Skeletal muscle satellite cell (primary cell): Measurements from ENCODE around the gene SH3D19. TPM values are rescaled to one million over a fixed set of nuclear protein-coding genes. Genes with fewer than 3 reads are reported as not detected.

Experiments
- H3K27me3 ChIP-seq: 2 replicates; pipeline ENCODE4 v1.7.0; 2013; ENCODE audit warnings: low read length; ENCODE audit not compliant: control insufficient read depth, insufficient read depth
- H3K36me3 ChIP-seq: 2 replicates; pipeline ENCODE4 v1.7.0; 2013; ENCODE audit warnings: mild to moderate bottlenecking, control low read depth, low read length; ENCODE audit not compliant: insufficient read depth
- H3K4me1 ChIP-seq: 2 replicates; pipeline ENCODE4 v1.7.0; 2013; ENCODE audit warnings: low read length; ENCODE audit not compliant: control insufficient read depth, insufficient read depth
- H3K4me2 ChIP-seq: 2 replicates; pipeline ENCODE4 v1.7.0; 2013; ENCODE audit warnings: mild to moderate bottlenecking, low read length
- H3K4me3 ChIP-seq: 2 replicates; pipeline ENCODE4 v1.7.0; 2013; ENCODE audit warnings: low read length
- H3K9ac ChIP-seq: 2 replicates; pipeline ENCODE4 v1.7.0; 2013; ENCODE audit warnings: mild to moderate bottlenecking, low read depth, low read length, moderate library complexity
- H3K9me3 ChIP-seq: replicated peaks from 2 replicates; pipeline ENCODE4 v1.7.0; 2013; ENCODE audit warnings: mild to moderate bottlenecking, control low read depth, low read length
- small RNA-seq: library from RNA; depleted of rRNA; stranded (forward); fragments of <200 nt; gene quantifications from one replicate; pipeline ENCODE3, GENCODE V24; 2012

Gene SH3D19

GRCh38 chr4:151074416-151074916 lies 250.9 kb downstream of the SH3D19 start:
- Histone ChIP-seq H3K4me3 (no peak overlapping the region), H3K27me3 (peaks cover 4% of the 10 kb centered on the region), H3K4me1 (no peaks in the 10 kb centered on the region), H3K9ac (no peak overlapping the region), H3K9me3 (no peaks in the 10 kb centered on the region), H3K36me3 (no peaks in the 10 kb centered on the region), H3K4me2 (no peak overlapping the region)

Small RNAs within 50 kb of the gene (small RNA-seq; reads per million reads assigned to genes)
- gene AC104819.2 (not detected), gene RNU6-1282P (not detected), gene SNORD73A (not detected), gene SNORD73B (11.7 reads per million, percentile 92 among the genes with 10 or more reads in this experiment)
